HEK293 (cell line): ENCODE results near the gene TEX36.
A peak's percentile ranks its signal among the peaks of the same experiment; 100 is the strongest.

Experiments
- CTCF ChIA-PET: fragments of 350-600 bp; formaldehyde crosslinking; extraction: SDS; loops from one replicate; lab custom pipeline; 2021; ENCODE audit warnings: antibody characterized with exemption; lab: Yijun Ruan, JAX
- POLR2A ChIA-PET: fragments of 300-600 bp; formaldehyde crosslinking; extraction: SDS; loops from one replicate; lab custom pipeline; 2020; ENCODE audit warnings: antibody characterized with exemption, inconsistent platforms; lab: Yijun Ruan, JAX
- H3K27ac ChIP-seq: fragments of 200-500 bp; sonication (Bioruptor generic); 2 replicates; pipeline ENCODE4 v1.5.1; 2014; ENCODE audit warnings: low read depth, low read length, control low read depth, inconsistent platforms; ENCODE audit errors: extremely low read depth
- H3K36me3 ChIP-seq, 2 experiments: fragments of 200-500 bp in 1 of 2; sonication (Bioruptor generic) in 1 of 2; 1 replicate in 1 of 2; 2 replicates in 1 of 2; pipeline ENCODE4 v1.5.1; 2014 to 2017; ENCODE audit warnings: inconsistent platforms in 2 of 2, low read length in 2 of 2; ENCODE audit not compliant: control insufficient read depth in 2 of 2, insufficient read depth in 1 of 2
- H3K4me1 ChIP-seq: fragments of 200-500 bp; sonication (Bioruptor generic); 2 replicates; pipeline ENCODE4 v1.5.1; 2014; ENCODE audit warnings: mild to moderate bottlenecking, low read length, inconsistent platforms; ENCODE audit not compliant: control insufficient read depth, insufficient read depth
- H3K4me3 ChIP-seq: 2 replicates; pipeline ENCODE4 v1.5.1; 2011; ENCODE audit warnings: low read depth, mild to moderate bottlenecking, control low read depth, low read length, moderate library complexity
- H3K9me3 ChIP-seq: fragments of 200-500 bp; sonication (Bioruptor generic); 2 replicates; pipeline ENCODE4 v1.5.1; 2014; ENCODE audit warnings: low read depth, low read length, inconsistent platforms; ENCODE audit not compliant: control insufficient read depth, insufficient read depth
- EGR2 ChIP-seq: fragments of 450-650 bp; formaldehyde crosslinking; IDR thresholded peaks from 2 replicates; pipeline ENCODE4 v1.5.1; 2016; ENCODE audit warnings: low read depth, missing biosample characterization, missing genetic modification characterization
- GLIS2 ChIP-seq: fragments of 450-650 bp; formaldehyde crosslinking; IDR thresholded peaks from 2 replicates; pipeline ENCODE4 v1.5.1; 2016; ENCODE audit warnings: missing biosample characterization, missing genetic modification characterization
- KLF17 ChIP-seq: fragments of 450-650 bp; formaldehyde crosslinking; IDR thresholded peaks from 2 replicates; pipeline ENCODE4 v1.5.1; 2016; ENCODE audit warnings: missing biosample characterization, missing genetic modification characterization
- SALL2 ChIP-seq: fragments of 450-650 bp; formaldehyde crosslinking; IDR thresholded peaks from 2 replicates; pipeline ENCODE4 v1.5.0; 2017; ENCODE audit warnings: missing biosample characterization, mild to moderate bottlenecking, missing genetic modification characterization, borderline replicate concordance
- SETDB1 ChIP-seq: IDR thresholded peaks from one replicate; pipeline ENCODE4 v1.6.1; 2017; ENCODE audit warnings: mild to moderate bottlenecking, low read length, moderate library complexity, mixed read lengths; ENCODE audit not compliant: insufficient read length
- ZBTB10 ChIP-seq: fragments of 450-650 bp; formaldehyde crosslinking; IDR thresholded peaks from 2 replicates; pipeline ENCODE4 v1.5.1; 2016; ENCODE audit warnings: missing biosample characterization, missing genetic modification characterization
- ZBTB21 ChIP-seq: fragments of 450-650 bp; formaldehyde crosslinking; IDR thresholded peaks from 2 replicates; pipeline ENCODE4 v1.5.1; 2017; ENCODE audit warnings: missing biosample characterization, missing genetic modification characterization
- ZBTB48 ChIP-seq: fragments of 450-650 bp; formaldehyde crosslinking; IDR thresholded peaks from 2 replicates; pipeline ENCODE4 v1.5.1; 2016; ENCODE audit warnings: missing biosample characterization, missing genetic modification characterization
- ZBTB8A ChIP-seq: fragments of 450-650 bp; formaldehyde crosslinking; IDR thresholded peaks from 2 replicates; pipeline ENCODE4 v1.5.1; 2016; ENCODE audit warnings: missing biosample characterization, missing genetic modification characterization
- ZIC2 ChIP-seq: fragments of 450-650 bp; formaldehyde crosslinking; IDR thresholded peaks from 2 replicates; pipeline ENCODE4 v1.5.1; 2016; ENCODE audit warnings: missing biosample characterization, missing genetic modification characterization
- ZNF114 ChIP-seq: fragments of 450-650 bp; formaldehyde crosslinking; IDR thresholded peaks from 2 replicates; pipeline ENCODE4 v1.5.0; 2017; ENCODE audit warnings: missing biosample characterization, missing genetic modification characterization
- ZNF2 ChIP-seq: fragments of 450-650 bp; formaldehyde crosslinking; IDR thresholded peaks from 2 replicates; pipeline ENCODE4 v1.5.1; 2016; ENCODE audit warnings: missing biosample characterization, missing genetic modification characterization
- ZNF335 ChIP-seq: fragments of 450-650 bp; formaldehyde crosslinking; conservative IDR thresholded peaks from 2 replicates; pipeline ENCODE4 v1.5.1; 2016; ENCODE audit warnings: missing biosample characterization, missing genetic modification characterization
- ZNF341 ChIP-seq: fragments of 450-650 bp; formaldehyde crosslinking; IDR thresholded peaks from 2 replicates; pipeline ENCODE4; 2016; ENCODE audit warnings: low read depth, missing biosample characterization, missing genetic modification characterization
- ZNF391 ChIP-seq: fragments of 450-650 bp; formaldehyde crosslinking; IDR thresholded peaks from 2 replicates; pipeline ENCODE4 v1.5.1; 2016; ENCODE audit warnings: low read depth, missing biosample characterization, missing genetic modification characterization, borderline replicate concordance
- ZNF416 ChIP-seq: fragments of 450-650 bp; formaldehyde crosslinking; IDR thresholded peaks from 2 replicates; pipeline ENCODE4 v1.5.1; 2016; ENCODE audit warnings: missing biosample characterization, missing genetic modification characterization
- ZNF433 ChIP-seq: fragments of 450-650 bp; formaldehyde crosslinking; IDR thresholded peaks from 2 replicates; pipeline ENCODE4 v1.5.1; 2016; ENCODE audit warnings: missing biosample characterization, missing genetic modification characterization, low read depth
- ZNF473 ChIP-seq: fragments of 450-650 bp; formaldehyde crosslinking; IDR thresholded peaks from 2 replicates; pipeline ENCODE4 v1.5.1; 2017; ENCODE audit warnings: missing biosample characterization, missing genetic modification characterization
- ZNF48 ChIP-seq: fragments of 450-650 bp; formaldehyde crosslinking; IDR thresholded peaks from 2 replicates; pipeline ENCODE4 v1.5.1; 2016; ENCODE audit warnings: missing biosample characterization, missing genetic modification characterization
- ZNF501 ChIP-seq: fragments of 450-650 bp; formaldehyde crosslinking; IDR thresholded peaks from 2 replicates; pipeline ENCODE4 v1.5.1; 2016; ENCODE audit warnings: missing biosample characterization, missing genetic modification characterization
- ZNF580 ChIP-seq: fragments of 450-650 bp; formaldehyde crosslinking; IDR thresholded peaks from 2 replicates; pipeline ENCODE4 v1.5.1; 2016; ENCODE audit warnings: missing biosample characterization, missing genetic modification characterization
- ZNF701 ChIP-seq: fragments of 450-650 bp; formaldehyde crosslinking; IDR thresholded peaks from 2 replicates; pipeline ENCODE4 v1.5.1; 2016; ENCODE audit warnings: missing biosample characterization, missing genetic modification characterization
- ZSCAN23 ChIP-seq: fragments of 450-650 bp; formaldehyde crosslinking; IDR thresholded peaks from 2 replicates; pipeline ENCODE4 v1.5.1; 2016; ENCODE audit warnings: missing biosample characterization, missing genetic modification characterization
- TF ChIP-seq, protein P1 (sequence below): fragments of 450-650 bp; formaldehyde crosslinking; IDR thresholded peaks from 2 replicates; pipeline ENCODE4; 2016; ENCODE audit warnings: missing biosample characterization, missing genetic modification characterization
- TF ChIP-seq, protein P2 (sequence below): fragments of 450-650 bp; formaldehyde crosslinking; IDR thresholded peaks from 2 replicates; pipeline ENCODE4 v1.5.1; 2016; ENCODE audit warnings: missing biosample characterization, missing genetic modification characterization, borderline replicate concordance
- TF ChIP-seq, protein P3 (sequence below): fragments of 450-650 bp; formaldehyde crosslinking; IDR thresholded peaks from 2 replicates; pipeline ENCODE4 v1.5.1; 2016; ENCODE audit warnings: missing biosample characterization, missing genetic modification characterization

Gene TEX36

DNA sequence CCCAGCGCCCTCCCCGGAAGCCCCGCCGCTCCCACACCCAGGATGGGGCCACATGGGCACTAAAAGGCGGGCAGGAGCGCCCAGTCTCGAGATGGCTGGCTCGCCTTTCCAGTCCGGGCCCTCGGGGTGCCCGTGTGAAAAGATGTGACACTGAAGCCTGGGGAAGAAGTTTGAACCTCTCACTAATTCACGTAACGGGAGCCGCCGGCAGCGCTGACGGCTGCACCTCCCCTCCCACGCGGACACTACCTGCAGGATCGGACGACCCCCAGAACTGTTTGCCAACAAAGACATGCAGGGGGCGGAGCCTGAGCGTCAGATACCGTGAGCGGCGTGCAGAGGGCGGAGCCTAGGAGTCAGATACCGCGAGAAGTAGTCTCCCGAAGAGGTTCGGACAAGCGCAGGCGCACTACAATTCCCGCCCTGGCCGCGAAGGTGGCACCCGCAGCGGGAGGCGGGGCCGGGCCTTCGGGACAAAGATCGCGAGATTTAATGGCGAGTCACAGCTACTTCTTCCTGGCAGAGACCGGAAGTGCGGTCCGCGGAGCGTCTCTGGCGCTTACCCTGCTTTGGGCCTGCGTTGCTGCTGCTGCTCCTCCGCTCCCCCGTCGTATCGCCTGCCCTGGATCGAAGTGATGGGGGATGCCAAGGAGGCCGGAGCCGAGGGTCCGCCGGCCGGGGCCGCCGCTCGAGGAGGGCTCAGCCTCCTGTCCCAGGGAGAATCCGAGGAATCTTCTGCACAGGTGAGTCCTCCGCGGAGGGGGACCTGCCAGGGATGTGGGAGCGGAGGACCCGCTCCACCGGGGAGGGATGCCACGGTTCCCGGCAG lies 36.4 kb upstream of the TEX36 start, which contains the start of gene EDRF1:
Gene EDRF1 (plus strand): TSS at position 537 of the 829 bp plus-strand sequence. CDS start 99 bp downstream, at position 636.
- H3K27ac ChIP-seq, result peak within 1 kb of the TSS; percentile 83
- ChIA-PET POLR2A (interaction anchor here (0.6 to 1.0 kb wide), 15 partner anchors 10 to 978 kb away, joined by 3 to 14 read pairs (median 4); partner anchors contain the start of gene CTBP2), CTCF (interaction anchor here (0.7 to 1.0 kb wide), 2 partner anchors 87 to 163 kb away, joined by 3 to 4 read pairs; no protein-coding TSS in a partner anchor)
- H3K9me3 ChIP-seq, result no peaks in the 10 kb centered on the region
- H3K4me3 ChIP-seq, result peak within 1 kb of the TSS; percentile 71
- peaks cover 7% of the 10 kb centered on the region for H3K4me1 ChIP-seq
- peaks cover 33 to 37% of the 10 kb centered on the region in 2 experiments for H3K36me3 ChIP-seq
- TF ChIP-seq ZBTB8A (peak; percentile 98), SETDB1 (peak; percentile 73), KLF17 (tag by site-specific recombination) (0 out of 2 replicates have a peak, but pooled peaks have one; percentile 39), ZBTB10 (tag by site-specific recombination) (peak; percentile 72), ZNF433 (tag by site-specific recombination) (no peak), ZNF114 (tag by site-specific recombination) (no peak), ZNF473 (tag by site-specific recombination) (no peak), ZNF341 (tag by site-specific recombination) (peak; percentile 73), ZNF416 (tag by site-specific recombination) (no peak), GLIS2 (tag by site-specific recombination) (peak; percentile 88), ZIC2 (0 out of 2 replicates have a peak, but pooled peaks have one; percentile 9), ZSCAN23 (no peak), ZNF391 (tag by site-specific recombination) (peak; percentile 65; the same call in 1 of the 2 replicates), ZNF2 (tag by site-specific recombination) (peak; percentile 10; the same call in 1 of the 2 replicates), SALL2 (tag by site-specific recombination) (no peak), ZNF701 (tag by site-specific recombination) (no peak), ZNF335 (tag by site-specific recombination) (peak; percentile 95), ZNF48 (no peak), EGR2 (peak; percentile 53; the same call in 1 of the 2 replicates), ZBTB48 (tag by site-specific recombination) (peak; percentile 57; the same call in 1 of the 2 replicates), ZBTB21 (tag by site-specific recombination) (no peak), ZNF501 (tag by site-specific recombination) (peak; percentile 65; the same call in 1 of the 2 replicates), ZNF580 (tag by site-specific recombination) (peak; percentile 95)
- TF ChIP-seq, protein P1, sequence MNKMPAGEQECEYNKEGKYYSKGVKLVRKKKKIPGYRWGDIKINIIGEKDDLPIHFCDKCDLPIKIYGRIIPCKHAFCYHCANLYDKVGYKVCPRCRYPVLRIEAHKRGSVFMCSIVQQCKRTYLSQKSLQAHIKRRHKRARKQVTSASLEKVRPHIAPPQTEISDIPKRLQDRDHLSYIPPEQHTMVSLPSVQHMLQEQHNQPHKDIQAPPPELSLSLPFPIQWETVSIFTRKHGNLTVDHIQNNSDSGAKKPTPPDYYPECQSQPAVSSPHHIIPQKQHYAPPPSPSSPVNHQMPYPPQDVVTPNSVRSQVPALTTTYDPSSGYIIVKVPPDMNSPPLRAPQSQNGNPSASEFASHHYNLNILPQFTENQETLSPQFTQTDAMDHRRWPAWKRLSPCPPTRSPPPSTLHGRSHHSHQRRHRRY, result no peak
- TF ChIP-seq, protein P2, sequence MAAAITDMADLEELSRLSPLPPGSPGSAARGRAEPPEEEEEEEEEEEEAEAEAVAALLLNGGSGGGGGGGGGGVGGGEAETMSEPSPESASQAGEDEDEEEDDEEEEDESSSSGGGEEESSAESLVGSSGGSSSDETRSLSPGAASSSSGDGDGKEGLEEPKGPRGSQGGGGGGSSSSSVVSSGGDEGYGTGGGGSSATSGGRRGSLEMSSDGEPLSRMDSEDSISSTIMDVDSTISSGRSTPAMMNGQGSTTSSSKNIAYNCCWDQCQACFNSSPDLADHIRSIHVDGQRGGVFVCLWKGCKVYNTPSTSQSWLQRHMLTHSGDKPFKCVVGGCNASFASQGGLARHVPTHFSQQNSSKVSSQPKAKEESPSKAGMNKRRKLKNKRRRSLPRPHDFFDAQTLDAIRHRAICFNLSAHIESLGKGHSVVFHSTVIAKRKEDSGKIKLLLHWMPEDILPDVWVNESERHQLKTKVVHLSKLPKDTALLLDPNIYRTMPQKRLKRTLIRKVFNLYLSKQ (tag by site-specific recombination), result no peak
- TF ChIP-seq, protein P3, sequence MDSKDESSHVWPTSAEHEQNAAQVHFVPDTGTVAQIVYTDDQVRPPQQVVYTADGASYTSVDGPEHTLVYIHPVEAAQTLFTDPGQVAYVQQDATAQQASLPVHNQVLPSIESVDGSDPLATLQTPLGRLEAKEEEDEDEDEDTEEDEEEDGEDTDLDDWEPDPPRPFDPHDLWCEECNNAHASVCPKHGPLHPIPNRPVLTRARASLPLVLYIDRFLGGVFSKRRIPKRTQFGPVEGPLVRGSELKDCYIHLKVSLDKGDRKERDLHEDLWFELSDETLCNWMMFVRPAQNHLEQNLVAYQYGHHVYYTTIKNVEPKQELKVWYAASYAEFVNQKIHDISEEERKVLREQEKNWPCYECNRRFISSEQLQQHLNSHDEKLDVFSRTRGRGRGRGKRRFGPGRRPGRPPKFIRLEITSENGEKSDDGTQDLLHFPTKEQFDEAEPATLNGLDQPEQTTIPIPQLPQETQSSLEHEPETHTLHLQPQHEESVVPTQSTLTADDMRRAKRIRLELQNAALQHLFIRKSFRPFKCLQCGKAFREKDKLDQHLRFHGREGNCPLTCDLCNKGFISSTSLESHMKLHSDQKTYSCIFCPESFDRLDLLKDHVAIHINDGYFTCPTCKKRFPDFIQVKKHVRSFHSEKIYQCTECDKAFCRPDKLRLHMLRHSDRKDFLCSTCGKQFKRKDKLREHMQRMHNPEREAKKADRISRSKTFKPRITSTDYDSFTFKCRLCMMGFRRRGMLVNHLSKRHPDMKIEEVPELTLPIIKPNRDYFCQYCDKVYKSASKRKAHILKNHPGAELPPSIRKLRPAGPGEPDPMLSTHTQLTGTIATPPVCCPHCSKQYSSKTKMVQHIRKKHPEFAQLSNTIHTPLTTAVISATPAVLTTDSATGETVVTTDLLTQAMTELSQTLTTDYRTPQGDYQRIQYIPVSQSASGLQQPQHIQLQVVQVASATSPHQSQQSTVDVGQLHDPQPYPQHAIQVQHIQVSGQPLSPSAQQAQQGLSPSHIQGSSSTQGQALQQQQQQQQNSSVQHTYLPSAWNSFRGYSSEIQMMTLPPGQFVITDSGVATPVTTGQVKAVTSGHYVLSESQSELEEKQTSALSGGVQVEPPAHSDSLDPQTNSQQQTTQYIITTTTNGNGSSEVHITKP (tag by site-specific recombination), result peak; percentile 58; the same call in 1 of the 2 replicates
